Suprapubic skin (tissue), 3 donors: ENCODE measurements around the gene UBL3.

ENCODE experiments used
- EP300 ChIP-seq: sonication (generic); formaldehyde crosslinking; IDR thresholded peaks from one replicate; pipeline ENCODE4 v1.6.1; 2017; ENCODE audit warnings: antibody characterized with exemption
- TF ChIP-seq, protein P1 (sequence below), 2 donors: fragments of 200-600 bp in 1 of 2; fragments of 450-650 bp in 1 of 2; sonication (generic) in 1 of 2; IDR thresholded peaks; one replicate each; pipeline ENCODE4 v1.5.1; 2016 to 2019; ENCODE audit warnings: antibody characterized with exemption in 2 of 2, mild to moderate bottlenecking in 1 of 2, moderate library complexity in 1 of 2

DNA sequence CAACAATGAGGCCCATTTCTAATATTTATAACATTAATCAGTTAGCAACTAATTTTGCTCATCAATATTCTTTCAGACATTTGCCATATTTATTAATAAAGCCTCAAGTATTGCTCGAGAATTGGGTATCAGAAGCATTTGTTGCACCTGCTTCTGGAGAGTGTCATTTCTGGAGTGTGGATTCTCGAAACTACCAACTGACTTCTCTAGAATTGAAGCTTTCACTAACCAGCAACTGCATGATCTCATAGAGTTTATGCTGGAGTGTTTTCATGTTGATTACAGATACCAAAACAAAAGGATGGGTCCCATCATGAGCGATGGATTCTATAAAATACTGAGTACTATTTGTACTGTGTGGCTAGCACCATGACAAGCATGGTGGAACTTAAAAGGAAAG lies 133.9 kb downstream of the UBL3 start:
- TF ChIP-seq, protein P1, sequence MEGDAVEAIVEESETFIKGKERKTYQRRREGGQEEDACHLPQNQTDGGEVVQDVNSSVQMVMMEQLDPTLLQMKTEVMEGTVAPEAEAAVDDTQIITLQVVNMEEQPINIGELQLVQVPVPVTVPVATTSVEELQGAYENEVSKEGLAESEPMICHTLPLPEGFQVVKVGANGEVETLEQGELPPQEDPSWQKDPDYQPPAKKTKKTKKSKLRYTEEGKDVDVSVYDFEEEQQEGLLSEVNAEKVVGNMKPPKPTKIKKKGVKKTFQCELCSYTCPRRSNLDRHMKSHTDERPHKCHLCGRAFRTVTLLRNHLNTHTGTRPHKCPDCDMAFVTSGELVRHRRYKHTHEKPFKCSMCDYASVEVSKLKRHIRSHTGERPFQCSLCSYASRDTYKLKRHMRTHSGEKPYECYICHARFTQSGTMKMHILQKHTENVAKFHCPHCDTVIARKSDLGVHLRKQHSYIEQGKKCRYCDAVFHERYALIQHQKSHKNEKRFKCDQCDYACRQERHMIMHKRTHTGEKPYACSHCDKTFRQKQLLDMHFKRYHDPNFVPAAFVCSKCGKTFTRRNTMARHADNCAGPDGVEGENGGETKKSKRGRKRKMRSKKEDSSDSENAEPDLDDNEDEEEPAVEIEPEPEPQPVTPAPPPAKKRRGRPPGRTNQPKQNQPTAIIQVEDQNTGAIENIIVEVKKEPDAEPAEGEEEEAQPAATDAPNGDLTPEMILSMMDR (IDR thresholded peaks at IDR 0.05) = no peak
- TF ChIP-seq EP300 = no peak
